ENCODE results near the gene KCNJ18. TPM values are rescaled to one million over a fixed set of nuclear protein-coding genes. Genes with fewer than 3 reads are reported as not detected.
"Not testable (repeated sequence)": the region's sequence is repeated elsewhere in the genome, so short reads cannot be mapped to it uniquely, and the experiment has no call there.

Gene KCNJ18
- polyA plus RNA-seq (2013, experiment 1 of 2) = not detected
- polyA plus RNA-seq (2013, experiment 2 of 2) = not detected

DNA sequence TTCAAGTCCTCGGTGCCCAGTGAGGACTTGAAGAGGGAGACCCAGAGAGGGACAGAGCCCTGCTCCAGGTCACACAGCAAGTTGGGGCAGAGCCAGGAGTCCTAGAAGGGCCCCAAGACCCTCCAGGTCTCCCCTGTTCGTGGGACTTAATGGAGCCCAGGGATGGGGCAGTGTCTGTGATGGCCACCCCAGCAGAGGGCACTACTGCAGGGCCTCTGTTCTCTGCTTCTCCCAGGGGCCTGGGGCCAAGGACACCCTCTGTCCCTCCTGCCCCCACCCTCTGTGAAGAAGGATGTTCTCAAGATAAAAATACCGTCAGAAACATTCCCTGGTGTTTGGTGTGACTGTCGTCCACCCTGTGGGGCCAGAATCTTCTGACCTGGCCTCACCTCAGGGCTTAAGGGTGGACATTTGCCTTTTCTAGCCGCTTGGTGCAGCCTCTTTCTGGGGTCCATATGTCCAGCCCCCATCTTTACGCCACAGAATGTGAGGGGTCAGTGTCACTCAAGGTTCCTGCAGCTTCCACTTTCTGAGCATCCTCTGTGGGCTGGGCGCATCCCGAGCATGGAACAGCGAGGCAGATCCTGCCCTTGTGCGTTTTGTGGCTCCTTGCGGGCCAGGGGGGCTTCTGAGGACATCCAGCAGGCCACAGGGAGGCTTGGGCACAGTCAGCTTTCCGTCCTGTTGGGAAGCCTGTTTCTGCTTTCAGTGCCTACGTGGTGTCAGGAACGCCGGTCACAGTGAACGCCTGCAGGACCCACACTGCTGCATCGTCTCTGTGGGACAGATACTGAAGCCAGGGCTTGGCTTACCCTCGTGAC is at the start of gene KCNJ18:
KCNJ18 (plus strand) TSS at position 641 of the 821 bp plus-strand sequence. CDS start 10,264 bp downstream, outside the sequence.
- H3K9ac ChIP-seq (ENCODE audit: low read depth, low read length, poor library complexity); H2AFZ ChIP-seq (ENCODE audit: low read length); DNase-seq (ENCODE audit: low spot score); H3K27ac ChIP-seq (replicated peaks; ENCODE audit: low read length); H3K4me3 ChIP-seq (ENCODE audit: low read length in 2 of 2); H3K36me3 ChIP-seq (replicated peaks in 1 of 2; ENCODE audit: control insufficient read depth in 2 of 2, insufficient read depth in 2 of 2, low read length in 2 of 2); H4K8ac ChIP-seq (ENCODE audit: low read depth, low read length); H3K4me1 ChIP-seq (ENCODE audit: control insufficient read depth in 2 of 2, insufficient read depth in 1 of 2, low read depth in 1 of 2, low read length in 2 of 2); H2BK5ac ChIP-seq (ENCODE audit: low read length); H3K4ac ChIP-seq (ENCODE audit: low read length); H3K4me2 ChIP-seq (ENCODE audit: insufficient read depth, low read length, poor library complexity, severe bottlenecking); H2BK120ac ChIP-seq (ENCODE audit: low read depth, low read length); H3K18ac ChIP-seq (ENCODE audit: low read length); H3K79me1 ChIP-seq (ENCODE audit: low read depth, low read length); H3K9me3 ChIP-seq (replicated peaks in 1 of 2; ENCODE audit: control insufficient read depth in 2 of 2, insufficient read depth in 1 of 2, low read depth in 1 of 2, low read length in 2 of 2); H2BK15ac ChIP-seq (ENCODE audit: low read length); H3K14ac ChIP-seq (ENCODE audit: low read length); H2BK12ac ChIP-seq (ENCODE audit: low read length); H4K91ac ChIP-seq (ENCODE audit: low read depth, low read length, poor library complexity); H3K23ac ChIP-seq (ENCODE audit: low read depth, low read length, poor library complexity); H3K27me3 ChIP-seq (ENCODE audit: control insufficient read depth in 3 of 3, insufficient read depth in 3 of 3, low read depth in 1 of 3, low read length in 3 of 3); H2AK5ac ChIP-seq (ENCODE audit: low read depth, low read length): not testable (repeated sequence)
- no CpG with 5 or more reads among the region's 18 CpGs for WGBS, 2 donors (ENCODE audit: extremely low coverage in 2 of 2, insufficient read length in 2 of 2, insufficient replicate concordance in 1 of 2)

GRCh38 chr17:21648125-21648524 is 44.2 kb upstream of the KCNJ18 start:
- not testable (repeated sequence) for H3K4me1 ChIP-seq (ENCODE audit: control insufficient read depth in 2 of 2, insufficient read depth in 1 of 2, low read depth in 1 of 2, low read length in 2 of 2); H2BK12ac ChIP-seq (ENCODE audit: low read length); H2BK120ac ChIP-seq (ENCODE audit: low read depth, low read length); H3K27me3 ChIP-seq (ENCODE audit: control insufficient read depth in 3 of 3, insufficient read depth in 3 of 3, low read depth in 1 of 3, low read length in 3 of 3); H3K79me1 ChIP-seq (ENCODE audit: low read depth, low read length); H4K91ac ChIP-seq (ENCODE audit: low read depth, low read length, poor library complexity); H3K9ac ChIP-seq (ENCODE audit: low read depth, low read length, poor library complexity); H2BK15ac ChIP-seq (ENCODE audit: low read length); H3K9me3 ChIP-seq (replicated peaks in 1 of 2; ENCODE audit: control insufficient read depth in 2 of 2, insufficient read depth in 1 of 2, low read depth in 1 of 2, low read length in 2 of 2); H3K4me3 ChIP-seq (ENCODE audit: low read length in 2 of 2); H2AFZ ChIP-seq (ENCODE audit: low read length); H3K18ac ChIP-seq (ENCODE audit: low read length); H3K4ac ChIP-seq (ENCODE audit: low read length); H3K14ac ChIP-seq (ENCODE audit: low read length); H2BK5ac ChIP-seq (ENCODE audit: low read length); H3K23ac ChIP-seq (ENCODE audit: low read depth, low read length, poor library complexity); H3K36me3 ChIP-seq (replicated peaks in 1 of 2; ENCODE audit: control insufficient read depth in 2 of 2, insufficient read depth in 2 of 2, low read length in 2 of 2); H3K27ac ChIP-seq (replicated peaks; ENCODE audit: low read length); H4K8ac ChIP-seq (ENCODE audit: low read depth, low read length); DNase-seq (ENCODE audit: low spot score); H3K4me2 ChIP-seq (ENCODE audit: insufficient read depth, low read length, poor library complexity, severe bottlenecking); H2AK5ac ChIP-seq (ENCODE audit: low read depth, low read length)
- WGBS, 2 donors (ENCODE audit: extremely low coverage in 2 of 2, insufficient read length in 2 of 2, insufficient replicate concordance in 1 of 2) = no CpG with 5 or more reads among the region's 6 CpGs

DNA sequence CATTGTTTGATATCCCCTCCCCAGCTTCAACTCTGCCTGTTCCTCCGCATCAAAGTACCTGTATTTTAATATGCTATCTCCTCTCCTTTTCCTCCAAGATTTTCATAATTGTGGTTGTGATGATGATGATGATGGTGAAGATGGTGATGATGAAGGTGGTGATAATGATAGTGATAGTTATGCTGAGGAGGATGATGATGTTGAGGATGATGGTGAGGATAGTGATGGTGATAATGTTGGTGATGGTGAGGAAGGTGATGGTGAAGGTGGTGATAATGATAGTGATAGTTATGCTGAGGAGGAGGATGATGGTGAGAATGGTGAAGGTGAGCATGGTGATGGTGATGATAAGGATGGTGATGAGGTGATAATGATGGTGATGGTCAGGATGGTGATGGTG is 42.3 kb upstream of the KCNJ18 start:
- not testable (repeated sequence) for H4K91ac ChIP-seq (ENCODE audit: low read depth, low read length, poor library complexity); DNase-seq (ENCODE audit: low spot score); H3K14ac ChIP-seq (ENCODE audit: low read length); H2AK5ac ChIP-seq (ENCODE audit: low read depth, low read length); H3K4me3 ChIP-seq (ENCODE audit: low read length in 2 of 2); H3K9me3 ChIP-seq (replicated peaks in 1 of 2; ENCODE audit: control insufficient read depth in 2 of 2, insufficient read depth in 1 of 2, low read depth in 1 of 2, low read length in 2 of 2); H3K23ac ChIP-seq (ENCODE audit: low read depth, low read length, poor library complexity); H3K27me3 ChIP-seq (ENCODE audit: control insufficient read depth in 3 of 3, insufficient read depth in 3 of 3, low read depth in 1 of 3, low read length in 3 of 3); H3K4me1 ChIP-seq (ENCODE audit: control insufficient read depth in 2 of 2, insufficient read depth in 1 of 2, low read depth in 1 of 2, low read length in 2 of 2); H3K18ac ChIP-seq (ENCODE audit: low read length); H3K9ac ChIP-seq (ENCODE audit: low read depth, low read length, poor library complexity); H2BK5ac ChIP-seq (ENCODE audit: low read length); H3K27ac ChIP-seq (replicated peaks; ENCODE audit: low read length); H3K79me1 ChIP-seq (ENCODE audit: low read depth, low read length); H2BK15ac ChIP-seq (ENCODE audit: low read length); H2AFZ ChIP-seq (ENCODE audit: low read length); H4K8ac ChIP-seq (ENCODE audit: low read depth, low read length); H3K36me3 ChIP-seq (replicated peaks in 1 of 2; ENCODE audit: control insufficient read depth in 2 of 2, insufficient read depth in 2 of 2, low read length in 2 of 2); H3K4ac ChIP-seq (ENCODE audit: low read length); H3K4me2 ChIP-seq (ENCODE audit: insufficient read depth, low read length, poor library complexity, severe bottlenecking); H2BK120ac ChIP-seq (ENCODE audit: low read depth, low read length); H2BK12ac ChIP-seq (ENCODE audit: low read length)
- WGBS, 2 donors (ENCODE audit: extremely low coverage in 2 of 2, insufficient read length in 2 of 2, insufficient replicate concordance in 1 of 2) = no CpG with 5 or more reads among the region's 1 CpG

GRCh38 chr17:21652049-21652448 is 40.3 kb upstream of the KCNJ18 start:
- H3K36me3 ChIP-seq (replicated peaks in 1 of 2; ENCODE audit: control insufficient read depth in 2 of 2, insufficient read depth in 2 of 2, low read length in 2 of 2); H3K4ac ChIP-seq (ENCODE audit: low read length); H2BK15ac ChIP-seq (ENCODE audit: low read length); DNase-seq (ENCODE audit: low spot score); H2BK12ac ChIP-seq (ENCODE audit: low read length); H3K14ac ChIP-seq (ENCODE audit: low read length); H4K91ac ChIP-seq (ENCODE audit: low read depth, low read length, poor library complexity); H3K4me3 ChIP-seq (ENCODE audit: low read length in 2 of 2); H3K79me1 ChIP-seq (ENCODE audit: low read depth, low read length); H3K27ac ChIP-seq (replicated peaks; ENCODE audit: low read length); H3K9me3 ChIP-seq (replicated peaks in 1 of 2; ENCODE audit: control insufficient read depth in 2 of 2, insufficient read depth in 1 of 2, low read depth in 1 of 2, low read length in 2 of 2); H3K4me1 ChIP-seq (ENCODE audit: control insufficient read depth in 2 of 2, insufficient read depth in 1 of 2, low read depth in 1 of 2, low read length in 2 of 2); H3K23ac ChIP-seq (ENCODE audit: low read depth, low read length, poor library complexity); H2AK5ac ChIP-seq (ENCODE audit: low read depth, low read length); H3K9ac ChIP-seq (ENCODE audit: low read depth, low read length, poor library complexity); H3K18ac ChIP-seq (ENCODE audit: low read length); H4K8ac ChIP-seq (ENCODE audit: low read depth, low read length); H2BK5ac ChIP-seq (ENCODE audit: low read length); H2AFZ ChIP-seq (ENCODE audit: low read length); H2BK120ac ChIP-seq (ENCODE audit: low read depth, low read length); H3K27me3 ChIP-seq (ENCODE audit: control insufficient read depth in 3 of 3, insufficient read depth in 3 of 3, low read depth in 1 of 3, low read length in 3 of 3); H3K4me2 ChIP-seq (ENCODE audit: insufficient read depth, low read length, poor library complexity, severe bottlenecking): not testable (repeated sequence)
- no CpG with 5 or more reads among the region's 4 CpGs for WGBS, 2 donors (ENCODE audit: extremely low coverage in 2 of 2, insufficient read length in 2 of 2, insufficient replicate concordance in 1 of 2)
